Fibroblast of skin of right quadriceps (primary cell): Measurements from ENCODE around the gene ADAMTS9.

Experiments used
- DNase-seq: peaks from one replicate; pipeline ENCODE4 v3.0.0-alpha.2; 2013

Gene ADAMTS9

GRCh38 chr3:64687781-64688604 lies at the start of gene ADAMTS9:
TSS of gene ADAMTS9 (minus strand) at chr3:64688000. CDS start at chr3:64687657, 343 bp downstream.
- peak; percentile 75 for DNase-seq

GRCh38 chr3:64732576-64732975 lies 44.8 kb upstream of the ADAMTS9 start:
- DNase-seq: peak; percentile 38

GRCh38 chr3:64730681-64731080 lies 42.9 kb upstream of the ADAMTS9 start:
- DNase-seq: no peak

GRCh38 chr3:64728994-64729393 lies 41.2 kb upstream of the ADAMTS9 start:
- no peak for DNase-seq

GRCh38 chr3:64728428-64728827 lies 40.6 kb upstream of the ADAMTS9 start:
- DNase-seq: no peak

- no peak for DNase-seq
These were observed 38.8 kb upstream of the ADAMTS9 start for GRCh38 chr3:64726414-64727090.

GRCh38 chr3:64718976-64719375 lies 31.2 kb upstream of the ADAMTS9 start:
- DNase-seq: no peak

GRCh38 chr3:64717872-64718613 lies 30.2 kb upstream of the ADAMTS9 start:
- no peak for DNase-seq

- DNase-seq: no peak
These were observed 29.6 kb upstream of the ADAMTS9 start for GRCh38 chr3:64717411-64717810.

- no peak for DNase-seq
These were observed 28.4 kb upstream of the ADAMTS9 start for GRCh38 chr3:64716110-64716710.

- no peak for DNase-seq
These were observed 27.6 kb upstream of the ADAMTS9 start for GRCh38 chr3:64715211-64715982.

GRCh38 chr3:64708456-64708855 lies 20.7 kb upstream of the ADAMTS9 start:
- no peak for DNase-seq

- no peak for DNase-seq
These were observed 18.1 kb upstream of the ADAMTS9 start for GRCh38 chr3:64705946-64706345.

- no peak for DNase-seq
These were observed 9.1 kb upstream of the ADAMTS9 start for GRCh38 chr3:64696896-64697295.

- no peak for DNase-seq
These were observed 6.3 kb upstream of the ADAMTS9 start for GRCh38 chr3:64694114-64694513.

- no peak for DNase-seq
These were observed 5.2 kb upstream of the ADAMTS9 start for GRCh38 chr3:64693031-64693430.

- DNase-seq: peak; percentile 30
These were observed 3.3 kb upstream of the ADAMTS9 start for GRCh38 chr3:64691051-64691450.

GRCh38 chr3:64687086-64687780 lies 567 bp downstream of the ADAMTS9 start:
- no peak for DNase-seq

- DNase-seq: peak; percentile 66
These were observed 1.3 kb downstream of the ADAMTS9 start for GRCh38 chr3:64686446-64686908.

- peak; percentile 96 for DNase-seq
These were observed 1.9 kb downstream of the ADAMTS9 start for GRCh38 chr3:64685800-64686445.

GRCh38 chr3:64685331-64685799 lies 2.4 kb downstream of the ADAMTS9 start:
- peak; percentile 53 for DNase-seq
